SK-N-SH (cell line): ENCODE data around the gene MIAT. TPM values are rescaled to one million over a fixed set of nuclear protein-coding genes. Genes with fewer than 3 reads are reported as not detected.

Experiments used
- CTCF ChIA-PET: fragments of 300-600, 350-600 bp; formaldehyde crosslinking; extraction: SDS; loops from one replicate; lab custom pipeline; 2021; lab: Yijun Ruan, JAX
- POLR2A ChIA-PET: fragments of 350-600 bp; sonication (Branson Sonifier 250); formaldehyde crosslinking; extraction: SDS; loops from one replicate; lab custom pipeline; 2020; ENCODE audit warnings: antibody characterized with exemption, inconsistent platforms; lab: Yijun Ruan, JAX
- DNase-seq: peaks from one replicate; pipeline ENCODE4 v3.0.0; 2012
- H2AFZ ChIP-seq: fragments of 200-600 bp; sonication (generic); 2 replicates; pipeline ENCODE4 v1.8.1; 2016; ENCODE audit warnings: antibody characterized with exemption, mild to moderate bottlenecking, low read depth
- H3F3A ChIP-seq: fragments of 200-600 bp; sonication (generic); replicated peaks from 2 replicates; pipeline ENCODE3; 2016; ENCODE audit warnings: antibody characterized with exemption, mild to moderate bottlenecking; ENCODE audit not compliant: insufficient read depth
- H3K27ac ChIP-seq, 2 experiments: fragments of 200-500 bp in 1 of 2; fragments of 200-600 bp in 1 of 2; sonication (Bioruptor generic) in 1 of 2; sonication (generic), shearing (Covaris generic) in 1 of 2; 2 replicates each; pipeline versions ENCODE4 v1.5.1 to v1.6.1; 2014 to 2016; ENCODE audit warnings: low read depth in 2 of 2, inconsistent platforms in 1 of 2, low read length in 1 of 2, mild to moderate bottlenecking in 1 of 2, mixed read lengths in 1 of 2
- H3K27me3 ChIP-seq: fragments of 200-600 bp; sonication (generic), shearing (Covaris generic); 2 replicates; pipeline ENCODE4 v1.6.1; 2016; ENCODE audit warnings: mixed run types; ENCODE audit not compliant: insufficient read depth
- H3K36me3 ChIP-seq, 2 experiments: fragments of 200-500 bp in 1 of 2; fragments of 200-600 bp in 1 of 2; sonication (Bioruptor generic) in 1 of 2; sonication (generic) in 1 of 2; replicated peaks in 1 of 2; 2 replicates each; pipeline versions ENCODE3 to v1.5.1; 2014 to 2016; ENCODE audit warnings: low read length in 1 of 2, mild to moderate bottlenecking in 1 of 2; ENCODE audit not compliant: insufficient read depth in 2 of 2, control insufficient read depth in 1 of 2
- H3K4me1 ChIP-seq, 2 experiments: fragments of 200-500 bp in 1 of 2; fragments of 200-600 bp in 1 of 2; sonication (Bioruptor generic) in 1 of 2; sonication (generic), shearing (Covaris generic) in 1 of 2; 2 replicates each; pipeline versions ENCODE4 v1.5.1 to v1.6.1; 2014 to 2016; ENCODE audit warnings: low read depth in 1 of 2, low read length in 1 of 2, mixed run types in 1 of 2; ENCODE audit not compliant: insufficient read depth in 2 of 2, control insufficient read depth in 1 of 2
- H3K4me2 ChIP-seq: fragments of 200-600 bp; sonication (generic), shearing (Covaris generic); 2 replicates; pipeline ENCODE4 v1.6.1; 2017; ENCODE audit warnings: mixed run types
- H3K4me3 ChIP-seq, 2 experiments: fragments of 200-500 bp in 1 of 2; fragments of 200-600 bp in 1 of 2; sonication (Bioruptor generic) in 1 of 2; sonication (generic), shearing (Covaris generic) in 1 of 2; 2 replicates each; pipeline versions ENCODE4 v1.5.1 to v1.8.1; 2014 to 2016; ENCODE audit warnings: low read depth in 2 of 2, inconsistent platforms in 1 of 2, low read length in 1 of 2, mild to moderate bottlenecking in 1 of 2, mixed read lengths in 1 of 2, moderate library complexity in 1 of 2
- H3K79me2 ChIP-seq: fragments of 200-600 bp; sonication (generic); 2 replicates; pipeline ENCODE4 v1.8.1; 2017; ENCODE audit warnings: mild to moderate bottlenecking; ENCODE audit not compliant: insufficient read depth
- H3K9ac ChIP-seq: fragments of 200-600 bp; sonication (generic); 2 replicates; pipeline ENCODE4 v1.6.1; 2017; ENCODE audit warnings: mixed run types
- H3K9me2 ChIP-seq: fragments of 200-600 bp; sonication (generic); 2 replicates; pipeline ENCODE4 v1.6.1; 2017; ENCODE audit warnings: mixed run types
- H3K9me3 ChIP-seq: fragments of 200-600 bp; sonication (generic); 2 replicates; pipeline ENCODE4 v1.6.1; 2017; ENCODE audit warnings: mixed run types, mild to moderate bottlenecking, moderate library complexity
- H4K20me1 ChIP-seq: fragments of 200-600 bp; sonication (generic); 2 replicates; pipeline ENCODE4 v1.6.1; 2017; ENCODE audit warnings: mild to moderate bottlenecking, mixed run types; ENCODE audit not compliant: insufficient read depth
- ELF1 ChIP-seq: IDR thresholded peaks from 2 replicates; pipeline ENCODE4 v1.4.0; 2012
- EP300 ChIP-seq, 2 experiments: IDR thresholded peaks; 2 replicates each; pipeline versions ENCODE4 v1.4.0 to v1.6.1; 2012; ENCODE audit warnings: borderline replicate concordance in 1 of 2, low read depth in 1 of 2, low read length in 1 of 2
- EZH2phosphoT487 ChIP-seq: fragments of 200-600 bp; sonication (generic); IDR thresholded peaks from 2 replicates; pipeline ENCODE4 v1.6.1; 2017; ENCODE audit warnings: low read depth, mixed run types, mild to moderate bottlenecking, antibody characterized with exemption, moderate library complexity, borderline replicate concordance
- FOSL2 ChIP-seq: IDR thresholded peaks from 2 replicates; pipeline ENCODE4 v1.4.0; 2012; ENCODE audit warnings: low read depth, mild to moderate bottlenecking, moderate library complexity, borderline replicate concordance
- FOXM1 ChIP-seq: IDR thresholded peaks from 2 replicates; pipeline ENCODE4 v1.4.0; 2012; ENCODE audit warnings: low read depth, mild to moderate bottlenecking
- GATA2 ChIP-seq: sonication (generic); formaldehyde crosslinking; IDR thresholded peaks from 2 replicates; pipeline ENCODE4 v1.5.0; 2020; ENCODE audit warnings: mild to moderate bottlenecking, missing genetic modification reagents
- IRF3 ChIP-seq: fragments of 150-350 bp; IDR thresholded peaks from 2 replicates; pipeline ENCODE4 v1.6.1; 2016; ENCODE audit warnings: mild to moderate bottlenecking, low read depth, low read length
- MEF2A ChIP-seq: IDR thresholded peaks from 2 replicates; pipeline ENCODE4 v1.4.0; 2012; ENCODE audit warnings: low read depth, borderline replicate concordance
- NRF1 ChIP-seq: IDR thresholded peaks from 2 replicates; pipeline ENCODE4 v1.6.1; 2012; ENCODE audit warnings: low read depth, mild to moderate bottlenecking, low read length
- RAD21 ChIP-seq: IDR thresholded peaks from 2 replicates; pipeline ENCODE4 v1.6.1; 2012; ENCODE audit warnings: mild to moderate bottlenecking, low read length
- RCOR1 ChIP-seq: fragments of 150-350 bp; IDR thresholded peaks from 2 replicates; pipeline ENCODE4 v1.6.1; 2017; ENCODE audit warnings: antibody characterized with exemption, low read length
- SIN3A ChIP-seq: IDR thresholded peaks from 2 replicates; pipeline ENCODE4 v1.6.1; 2012; ENCODE audit warnings: low read depth, mild to moderate bottlenecking, low read length, moderate library complexity, borderline replicate concordance
- TAF1 ChIP-seq: IDR thresholded peaks from 2 replicates; pipeline ENCODE4 v1.6.1; 2012; ENCODE audit warnings: low read depth, mild to moderate bottlenecking, low read length, moderate library complexity, borderline replicate concordance
- TEAD4 ChIP-seq: IDR thresholded peaks from 2 replicates; pipeline ENCODE4 v1.4.0; 2012; ENCODE audit warnings: mild to moderate bottlenecking, borderline replicate concordance; ENCODE audit not compliant: insufficient read depth
- YY1 ChIP-seq: IDR thresholded peaks from 2 replicates; pipeline ENCODE4 v1.4.0; 2012; ENCODE audit warnings: low read depth, mild to moderate bottlenecking
- ZBTB33 ChIP-seq: IDR thresholded peaks from 2 replicates; pipeline ENCODE4 v1.4.0; 2012; ENCODE audit warnings: low read depth, borderline replicate concordance
- WGBS: methylation state at CpG from one replicate; pipeline ENCODE4 v1.1.6; 2017; ENCODE audit warnings: low lambda C conversion rate; 5-methylcytosine and 5-hydroxymethylcytosine counted together
- polyA plus RNA-seq, 3 experiments: library from polyadenylated mRNA; depleted of rRNA; stranded (reverse); fragments of >200 nt; gene quantifications; 2 replicates each; pipeline ENCODE4 v1.2.3, GENCODE V29; 2012
- TF ChIP-seq, protein P1 (sequence below): IDR thresholded peaks from 2 replicates; pipeline ENCODE4 v1.4.0; 2012; ENCODE audit warnings: low read depth, borderline replicate concordance
- TF ChIP-seq, protein P2 (sequence below): IDR thresholded peaks from 2 replicates; pipeline ENCODE4; 2012
- TF ChIP-seq, protein P3 (sequence below): fragments of 200-600 bp; sonication (generic); IDR thresholded peaks from 2 replicates; pipeline ENCODE4 v1.6.1; 2017; ENCODE audit warnings: antibody characterized with exemption, mild to moderate bottlenecking, moderate library complexity

The MIAT gene
- polyA plus RNA-seq, 1 of the 3 experiments (the other 2 are of a cell fraction) = 5.4 TPM

DNA sequence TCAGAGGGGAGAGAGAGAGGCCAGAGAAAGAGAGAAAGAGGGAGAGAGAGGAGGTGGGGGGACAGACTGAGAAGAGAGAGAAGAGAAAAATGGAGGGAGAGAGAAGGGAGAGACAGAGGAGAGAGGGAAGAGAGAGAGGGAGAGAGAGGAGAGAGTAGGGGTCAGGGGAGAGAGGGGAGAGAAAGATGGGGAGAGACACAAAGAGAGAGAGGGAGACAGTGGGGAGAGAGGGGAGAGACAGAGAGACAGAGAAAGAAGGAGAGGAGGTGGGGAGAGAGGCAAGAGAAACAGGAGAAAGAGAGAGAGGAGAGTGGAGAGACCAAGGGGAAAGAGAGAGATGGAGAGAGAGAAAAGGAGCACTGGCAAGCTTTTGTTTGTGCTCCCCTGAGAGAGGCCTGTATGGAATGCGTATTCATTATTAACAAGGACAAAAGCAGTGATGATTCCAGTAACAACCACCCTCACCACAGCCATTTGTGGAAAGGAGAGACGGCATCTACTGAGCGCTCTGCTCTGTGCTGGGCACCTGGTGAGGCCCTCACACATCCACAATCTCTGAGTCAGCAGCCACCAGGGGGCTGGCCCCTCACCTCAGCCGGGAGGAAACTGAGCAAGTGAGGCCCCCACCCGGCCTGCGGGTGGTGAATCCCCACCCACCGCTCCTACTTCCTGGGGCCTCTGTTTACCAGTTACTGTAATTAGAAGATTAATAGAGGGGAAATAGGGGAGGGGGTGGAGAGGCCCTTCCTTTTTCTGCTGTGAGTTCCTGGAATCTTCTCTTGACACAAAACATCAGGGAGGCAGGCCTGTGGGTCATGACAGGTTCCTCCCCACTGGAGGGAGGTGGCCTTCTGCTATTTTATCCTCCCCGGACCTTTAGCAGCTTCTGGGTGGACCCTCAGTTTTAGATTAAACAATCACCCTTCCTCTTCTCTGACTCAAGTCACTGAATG is 14.6 kb upstream of the MIAT start:
- DNase-seq = no peak
- TF ChIP-seq, protein P1, sequence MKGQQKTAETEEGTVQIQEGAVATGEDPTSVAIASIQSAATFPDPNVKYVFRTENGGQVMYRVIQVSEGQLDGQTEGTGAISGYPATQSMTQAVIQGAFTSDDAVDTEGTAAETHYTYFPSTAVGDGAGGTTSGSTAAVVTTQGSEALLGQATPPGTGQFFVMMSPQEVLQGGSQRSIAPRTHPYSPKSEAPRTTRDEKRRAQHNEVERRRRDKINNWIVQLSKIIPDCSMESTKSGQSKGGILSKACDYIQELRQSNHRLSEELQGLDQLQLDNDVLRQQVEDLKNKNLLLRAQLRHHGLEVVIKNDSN = no peak
- TF ChIP-seq FOSL2 (no peak), RAD21 (no peak), FOXM1 (no peak), ZBTB33 (no peak), SIN3A (no peak), TEAD4 (no peak), EP300 (IDR thresholded peaks at IDR 0.05; ENCODE audit: borderline replicate concordance in 1 of 2, low read depth in 1 of 2, low read length in 1 of 2) (no peak), YY1 (no peak), MEF2A (no peak), IRF3 (no peak), EZH2phosphoT487 (no peak), GATA2 (CRISPR knock-in tag) (no peak), RCOR1 (no peak), TAF1 (no peak), ELF1 (no peak), NRF1 (no peak)
- TF ChIP-seq, protein P2, sequence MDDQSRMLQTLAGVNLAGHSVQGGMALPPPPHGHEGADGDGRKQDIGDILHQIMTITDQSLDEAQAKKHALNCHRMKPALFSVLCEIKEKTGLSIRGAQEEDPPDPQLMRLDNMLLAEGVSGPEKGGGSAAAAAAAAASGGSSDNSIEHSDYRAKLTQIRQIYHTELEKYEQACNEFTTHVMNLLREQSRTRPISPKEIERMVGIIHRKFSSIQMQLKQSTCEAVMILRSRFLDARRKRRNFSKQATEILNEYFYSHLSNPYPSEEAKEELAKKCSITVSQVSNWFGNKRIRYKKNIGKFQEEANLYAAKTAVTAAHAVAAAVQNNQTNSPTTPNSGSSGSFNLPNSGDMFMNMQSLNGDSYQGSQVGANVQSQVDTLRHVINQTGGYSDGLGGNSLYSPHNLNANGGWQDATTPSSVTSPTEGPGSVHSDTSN = no peak
- TF ChIP-seq, protein P3, sequence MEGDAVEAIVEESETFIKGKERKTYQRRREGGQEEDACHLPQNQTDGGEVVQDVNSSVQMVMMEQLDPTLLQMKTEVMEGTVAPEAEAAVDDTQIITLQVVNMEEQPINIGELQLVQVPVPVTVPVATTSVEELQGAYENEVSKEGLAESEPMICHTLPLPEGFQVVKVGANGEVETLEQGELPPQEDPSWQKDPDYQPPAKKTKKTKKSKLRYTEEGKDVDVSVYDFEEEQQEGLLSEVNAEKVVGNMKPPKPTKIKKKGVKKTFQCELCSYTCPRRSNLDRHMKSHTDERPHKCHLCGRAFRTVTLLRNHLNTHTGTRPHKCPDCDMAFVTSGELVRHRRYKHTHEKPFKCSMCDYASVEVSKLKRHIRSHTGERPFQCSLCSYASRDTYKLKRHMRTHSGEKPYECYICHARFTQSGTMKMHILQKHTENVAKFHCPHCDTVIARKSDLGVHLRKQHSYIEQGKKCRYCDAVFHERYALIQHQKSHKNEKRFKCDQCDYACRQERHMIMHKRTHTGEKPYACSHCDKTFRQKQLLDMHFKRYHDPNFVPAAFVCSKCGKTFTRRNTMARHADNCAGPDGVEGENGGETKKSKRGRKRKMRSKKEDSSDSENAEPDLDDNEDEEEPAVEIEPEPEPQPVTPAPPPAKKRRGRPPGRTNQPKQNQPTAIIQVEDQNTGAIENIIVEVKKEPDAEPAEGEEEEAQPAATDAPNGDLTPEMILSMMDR = no peak
- Histone ChIP-seq H3K9me2 (no peaks in the 10 kb centered on the region), H3K27me3 (peaks cover 5% of the 10 kb centered on the region; the same call in 1 of the 2 replicates), H3K27ac (no peak overlapping the region), H3K36me3 (no peaks in the 10 kb centered on the region), H2AFZ (no peak overlapping the region), H4K20me1 (no peaks in the 10 kb centered on the region), H3K9ac (no peak overlapping the region), H3F3A (no peaks in the 10 kb centered on the region), H3K9me3 (no peaks in the 10 kb centered on the region), H3K4me2 (no peak overlapping the region), H3K4me1 (peaks cover 10 to 26% of the 10 kb centered on the region in 2 experiments; a peak in 3 of 4 replicates), H3K4me3 (no peak overlapping the region), H3K79me2 (no peaks in the 10 kb centered on the region)
- ChIA-PET CTCF (interaction anchor here (0.8 to 1.8 kb wide), 4 partner anchors 30 to 278 kb away, joined by 3 to 5 read pairs (median 4); partner anchors contain the start of gene TPST2), POLR2A (interaction anchor here (0.6 kb wide), 1 partner anchor 63 kb away, joined by 3 read pairs; no protein-coding TSS in a partner anchor)
- WGBS = 85% methylated on average over 8 of the region's 8 CpGs
